Measurements from ENCODE around the gene MEIS3.

DNA sequence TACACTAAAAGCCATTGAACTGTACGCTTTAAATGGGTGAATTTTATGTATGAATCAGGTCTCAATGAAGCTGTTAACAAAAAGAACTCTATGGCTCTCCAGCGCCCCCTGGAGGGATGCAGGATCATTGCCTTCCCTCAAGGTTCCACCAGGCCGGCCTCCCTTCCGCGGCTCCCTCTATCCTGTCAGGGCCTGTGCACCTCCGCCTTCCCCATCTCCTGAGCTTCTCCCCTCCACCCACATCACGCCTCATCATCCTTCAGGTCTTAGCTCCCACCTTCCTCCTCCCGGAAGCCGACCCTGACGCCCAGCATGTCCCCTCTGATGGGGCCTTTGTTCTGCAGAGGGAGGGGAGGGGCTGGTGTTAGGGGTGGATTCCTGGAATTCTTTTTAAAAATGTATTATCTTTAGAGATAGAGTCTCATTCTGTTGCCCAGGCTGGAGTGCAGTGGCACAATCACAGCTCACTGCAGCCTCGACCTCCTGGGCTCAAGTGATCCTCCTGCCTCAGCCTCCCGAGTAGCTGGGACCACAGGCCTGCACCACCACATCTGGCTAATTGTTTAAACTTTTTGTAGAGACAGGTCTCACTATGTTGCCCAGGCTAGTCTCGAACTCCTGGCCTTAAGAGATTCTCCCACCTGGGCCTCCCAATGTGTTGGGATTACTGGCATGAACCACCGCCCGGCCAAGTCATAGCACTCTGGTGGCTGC lies 27.7 kb downstream of the MEIS3 start:
- TF ChIP-seq, protein P1, sequence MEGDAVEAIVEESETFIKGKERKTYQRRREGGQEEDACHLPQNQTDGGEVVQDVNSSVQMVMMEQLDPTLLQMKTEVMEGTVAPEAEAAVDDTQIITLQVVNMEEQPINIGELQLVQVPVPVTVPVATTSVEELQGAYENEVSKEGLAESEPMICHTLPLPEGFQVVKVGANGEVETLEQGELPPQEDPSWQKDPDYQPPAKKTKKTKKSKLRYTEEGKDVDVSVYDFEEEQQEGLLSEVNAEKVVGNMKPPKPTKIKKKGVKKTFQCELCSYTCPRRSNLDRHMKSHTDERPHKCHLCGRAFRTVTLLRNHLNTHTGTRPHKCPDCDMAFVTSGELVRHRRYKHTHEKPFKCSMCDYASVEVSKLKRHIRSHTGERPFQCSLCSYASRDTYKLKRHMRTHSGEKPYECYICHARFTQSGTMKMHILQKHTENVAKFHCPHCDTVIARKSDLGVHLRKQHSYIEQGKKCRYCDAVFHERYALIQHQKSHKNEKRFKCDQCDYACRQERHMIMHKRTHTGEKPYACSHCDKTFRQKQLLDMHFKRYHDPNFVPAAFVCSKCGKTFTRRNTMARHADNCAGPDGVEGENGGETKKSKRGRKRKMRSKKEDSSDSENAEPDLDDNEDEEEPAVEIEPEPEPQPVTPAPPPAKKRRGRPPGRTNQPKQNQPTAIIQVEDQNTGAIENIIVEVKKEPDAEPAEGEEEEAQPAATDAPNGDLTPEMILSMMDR (conservative IDR thresholded peaks at IDR 0.05) = peak; percentile 81
- TF ChIP-seq ZFX (IDR thresholded peaks at IDR 0.05) = no peak

All from C4-2B (cell line).